ENCODE data around the gene NUDT19.

- TF ChIP-seq CTCF (IDR thresholded peaks at IDR 0.05 in 2 of 3, conservative IDR thresholded peaks at IDR 0.05 in 1 of 3; ENCODE audit: insufficient read depth in 2 of 3, low read depth in 1 of 3, low read length in 3 of 3) = no peak
- no peak for TF ChIP-seq NFYB (IDR thresholded peaks at IDR 0.05; ENCODE audit: extremely low read depth, insufficient read length)
These were observed 518 bp downstream of the NUDT19 start for GRCh38 chr19:32691952-32692726.

Data from K562 (cell line).